Measurements from ENCODE around the gene NHLRC3.

Gene NHLRC3

DNA sequence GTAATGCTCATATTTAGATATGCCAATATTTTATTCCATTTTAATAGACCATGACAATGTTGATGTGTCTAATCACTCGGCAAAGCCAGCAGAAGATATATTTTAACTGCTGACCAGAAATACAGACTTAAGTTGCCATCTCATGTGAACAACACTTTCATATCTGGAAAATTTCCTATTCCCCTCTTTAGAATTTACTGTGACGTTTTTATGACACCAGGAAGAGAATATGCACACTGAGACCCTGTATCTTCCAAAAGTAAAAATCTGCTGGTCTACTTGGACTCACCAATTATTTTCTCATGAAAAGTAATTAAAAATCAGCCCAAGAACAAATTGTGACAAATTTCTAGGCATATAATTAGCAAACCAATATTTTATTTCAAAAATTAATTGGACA, 2.5 kb upstream of the NHLRC3 start:
- no peaks in the 10 kb centered on the region for H3K9me3 Mint-ChIP-seq
- no peaks in the 10 kb centered on the region for H3K27me3 Mint-ChIP-seq
- H3K27ac Mint-ChIP-seq, result peak overlapping the region; percentile 89
- H3K4me3 Mint-ChIP-seq, result peak overlapping the region; percentile 96
- peaks cover 50% of the 10 kb centered on the region for H3K4me1 Mint-ChIP-seq
- H3K36me3 Mint-ChIP-seq, result peaks cover 1% of the 10 kb centered on the region

DNA sequence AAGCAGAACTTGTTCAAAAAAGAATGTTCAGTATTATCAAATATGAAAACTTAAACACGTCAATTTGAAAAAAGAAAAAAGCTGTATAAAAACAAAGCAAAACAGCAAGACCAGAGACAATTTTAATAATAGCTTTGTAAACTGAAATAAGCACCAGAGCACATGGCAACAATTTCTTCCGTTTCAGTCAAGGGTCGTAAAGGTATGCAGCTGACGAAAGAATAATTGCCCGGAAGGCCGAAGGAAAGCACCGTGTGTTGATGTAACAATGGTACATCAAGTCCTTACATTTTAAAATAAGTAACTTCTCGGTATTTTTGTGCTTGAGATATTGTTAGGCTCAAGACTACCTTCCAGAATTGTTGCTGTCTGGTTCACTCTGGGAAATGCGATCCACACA, 2.0 kb upstream of the NHLRC3 start:
- Mint-ChIP-seq H3K36me3 (peaks cover 2% of the 10 kb centered on the region), H3K27ac (peak overlapping the region; percentile 89), H3K4me3 (peak overlapping the region; percentile 96), H3K4me1 (peaks cover 53% of the 10 kb centered on the region), H3K9me3 (no peaks in the 10 kb centered on the region), H3K27me3 (no peaks in the 10 kb centered on the region)

DNA sequence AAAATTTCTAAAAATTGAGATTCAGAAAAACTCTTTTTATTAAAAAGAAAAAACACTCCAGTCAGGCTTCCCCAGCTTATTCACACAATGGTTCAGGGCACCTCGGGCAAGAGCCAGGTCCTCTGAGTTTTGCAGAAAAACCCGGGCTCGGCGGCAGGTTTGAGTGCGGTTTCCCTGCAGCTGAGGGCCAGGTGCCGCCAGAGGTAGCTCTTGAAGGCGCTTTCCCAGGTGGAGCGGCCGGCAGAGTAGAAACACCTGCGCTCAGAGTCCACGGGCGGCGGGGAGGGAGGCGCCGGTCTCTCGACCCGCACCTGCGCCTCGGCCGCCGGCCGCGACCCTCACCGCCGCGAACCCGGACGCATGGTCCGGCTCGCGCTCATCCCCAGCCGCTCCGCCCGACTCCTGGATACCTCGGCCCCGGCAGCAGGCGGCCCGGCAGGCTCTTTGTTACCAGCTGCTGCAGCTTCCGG, 811 bp upstream of the NHLRC3 start:
- Mint-ChIP-seq H3K36me3 (peaks cover 2% of the 10 kb centered on the region), H3K4me3 (peak overlapping the region; percentile 96), H3K27me3 (no peaks in the 10 kb centered on the region), H3K9me3 (no peaks in the 10 kb centered on the region), H3K4me1 (peaks cover 48% of the 10 kb centered on the region), H3K27ac (peak overlapping the region; percentile 89)

DNA sequence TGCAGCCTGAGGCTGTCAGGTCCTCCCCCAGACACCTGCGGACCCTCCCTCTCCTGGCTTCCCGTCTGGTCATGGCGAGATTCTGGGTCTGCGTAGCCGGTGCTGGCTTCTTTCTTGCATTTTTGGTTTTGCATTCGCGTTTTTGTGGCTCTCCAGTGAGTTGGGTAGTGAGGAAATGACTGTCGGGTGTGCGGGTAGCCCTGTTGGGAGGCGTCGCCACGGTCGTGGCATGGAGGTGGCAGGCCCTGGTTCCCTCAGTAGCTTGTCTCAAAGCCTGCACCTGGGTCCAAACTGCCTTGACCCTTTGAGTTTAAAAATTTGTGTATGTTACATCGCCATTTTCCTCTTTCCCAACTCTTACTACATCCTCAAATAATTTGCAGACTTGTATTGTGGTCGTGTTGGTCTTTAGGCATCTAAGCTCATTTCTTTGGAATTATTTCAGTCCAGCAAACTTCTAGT, 344 bp downstream of the NHLRC3 start:
- H3K4me1 Mint-ChIP-seq, result peaks cover 40% of the 10 kb centered on the region
- peaks cover 2% of the 10 kb centered on the region for H3K36me3 Mint-ChIP-seq

DNA sequence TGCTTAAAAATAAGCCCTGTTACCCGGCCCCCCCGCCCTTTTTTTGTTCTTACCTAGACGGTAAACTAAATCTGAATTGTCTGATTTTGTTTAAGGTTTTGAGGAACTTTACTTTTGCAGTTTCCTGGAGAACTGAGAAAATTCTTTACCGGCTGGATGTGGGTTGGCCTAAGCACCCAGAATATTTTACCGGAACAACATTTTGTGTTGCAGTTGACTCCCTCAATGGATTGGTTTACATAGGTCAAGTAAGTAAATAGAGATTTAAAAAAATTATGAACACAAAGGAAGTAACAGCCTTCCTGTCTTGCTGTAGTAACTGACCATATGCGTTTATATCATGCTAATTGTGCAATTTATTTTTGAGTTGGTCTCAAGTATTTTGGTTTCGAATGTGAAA, 785 bp downstream of the NHLRC3 start:
- Mint-ChIP-seq H3K36me3 (peaks cover 2% of the 10 kb centered on the region), H3K4me1 (peaks cover 36% of the 10 kb centered on the region), H3K27me3 (no peaks in the 10 kb centered on the region), H3K9me3 (no peaks in the 10 kb centered on the region), H3K4me3 (peak overlapping the region; percentile 96), H3K27ac (peak overlapping the region; percentile 8)

More for the DNA sequence above, 344 bp downstream of the NHLRC3 start:
- peak overlapping the region; percentile 96 for H3K4me3 Mint-ChIP-seq
- peak overlapping the region; percentile 99 for H3K27ac Mint-ChIP-seq
- H3K9me3 Mint-ChIP-seq, result no peaks in the 10 kb centered on the region
- H3K27me3 Mint-ChIP-seq, result no peaks in the 10 kb centered on the region

DNA sequence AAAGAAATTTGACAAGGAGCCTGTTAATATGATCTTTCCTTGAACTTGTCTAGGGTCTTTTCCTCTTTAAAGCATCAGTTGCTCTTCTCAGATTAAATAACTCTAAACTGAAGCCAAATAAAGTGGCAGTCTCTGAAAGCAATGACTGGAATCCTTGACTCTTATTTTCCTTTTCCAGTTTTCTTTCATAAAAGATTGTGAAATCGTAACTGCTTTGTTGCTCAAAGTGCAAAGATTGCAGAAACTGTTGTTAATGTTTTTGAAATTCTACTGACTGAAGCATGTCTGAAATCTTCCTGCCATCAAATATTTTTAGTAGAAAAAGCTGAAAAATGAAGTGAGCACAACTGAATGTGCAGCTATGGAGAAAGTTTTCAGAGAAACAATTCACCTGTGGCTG, 1.9 kb downstream of the NHLRC3 start:
- H3K4me3 Mint-ChIP-seq, result peak overlapping the region; percentile 49
- no peaks in the 10 kb centered on the region for H3K9me3 Mint-ChIP-seq
- peaks cover 2% of the 10 kb centered on the region for H3K36me3 Mint-ChIP-seq
- peak overlapping the region; percentile 23 for H3K27ac Mint-ChIP-seq
- peaks cover 24% of the 10 kb centered on the region for H3K4me1 Mint-ChIP-seq
- no peaks in the 10 kb centered on the region for H3K27me3 Mint-ChIP-seq

DNA sequence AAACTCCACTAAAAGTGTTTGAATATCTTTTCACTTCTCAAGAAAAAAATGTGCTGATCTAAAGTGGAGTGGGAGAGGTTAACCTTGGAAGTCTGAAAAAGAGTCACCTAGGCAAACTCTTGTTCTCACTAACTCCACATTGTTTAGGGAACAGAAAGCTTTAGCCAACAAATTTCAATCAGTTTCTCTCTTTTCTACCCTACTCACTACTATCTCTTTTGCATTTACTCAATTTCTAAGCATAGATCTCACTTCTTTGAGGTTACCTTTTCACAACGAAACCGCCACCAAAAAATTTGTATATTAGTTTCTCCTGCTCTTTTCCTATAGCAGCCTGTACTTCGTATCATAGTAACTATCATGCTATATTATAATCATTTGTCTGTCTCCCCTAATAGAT, 6.3 kb downstream of the NHLRC3 start:
- Mint-ChIP-seq H3K27ac (no peak overlapping the region), H3K9me3 (no peaks in the 10 kb centered on the region), H3K4me3 (no peak overlapping the region), H3K4me1 (peaks cover 17% of the 10 kb centered on the region), H3K36me3 (peaks cover 4% of the 10 kb centered on the region), H3K27me3 (no peaks in the 10 kb centered on the region)

DNA sequence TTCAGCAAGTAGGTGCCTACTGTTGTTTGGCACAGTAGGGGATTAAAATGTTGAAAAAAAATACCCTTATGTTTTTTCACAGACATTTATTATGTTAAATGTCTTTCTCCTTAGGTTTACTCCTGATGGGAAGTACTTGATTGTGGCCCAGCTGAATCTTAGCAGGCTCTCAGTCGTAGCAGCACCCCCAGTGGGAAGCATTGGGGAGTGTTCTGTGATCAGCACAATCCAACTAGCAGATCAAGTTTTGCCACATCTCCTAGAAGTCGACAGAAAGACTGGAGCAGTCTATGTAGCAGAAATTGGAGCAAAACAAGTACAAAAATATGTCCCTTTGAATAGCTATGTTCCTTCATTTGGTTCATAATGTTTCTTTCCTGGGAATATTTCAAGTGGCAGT, 9.3 kb downstream of the NHLRC3 start:
- Mint-ChIP-seq H3K36me3 (peaks cover 2% of the 10 kb centered on the region), H3K27ac (no peak overlapping the region), H3K27me3 (no peaks in the 10 kb centered on the region), H3K4me3 (no peak overlapping the region), H3K4me1 (peaks cover 3% of the 10 kb centered on the region), H3K9me3 (no peaks in the 10 kb centered on the region)

DNA sequence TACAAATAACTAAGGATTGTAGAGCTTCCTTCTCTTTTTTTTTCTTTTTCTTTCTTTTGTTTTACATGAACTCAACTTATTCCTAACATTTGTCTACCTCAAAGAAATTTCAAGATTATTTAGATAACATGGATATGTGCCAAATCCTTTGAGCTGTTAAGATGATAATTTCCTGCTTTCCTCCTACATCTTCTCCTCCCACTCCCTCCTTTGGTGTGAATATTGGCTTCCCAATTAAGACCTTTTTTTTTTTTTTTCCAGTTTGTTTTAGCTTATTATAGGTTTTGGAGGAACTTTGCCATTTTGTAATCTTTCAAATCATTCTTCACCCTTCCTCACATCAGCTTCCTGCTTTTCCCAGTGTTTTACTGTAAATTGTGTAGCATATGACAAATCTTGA, 10.6 kb downstream of the NHLRC3 start:
- no peak overlapping the region for H3K4me3 Mint-ChIP-seq
- no peaks in the 10 kb centered on the region for H3K27me3 Mint-ChIP-seq
- no peak overlapping the region for H3K27ac Mint-ChIP-seq
- no peaks in the 10 kb centered on the region for H3K9me3 Mint-ChIP-seq
- peaks cover 2% of the 10 kb centered on the region for H3K36me3 Mint-ChIP-seq
- peaks cover 3% of the 10 kb centered on the region for H3K4me1 Mint-ChIP-seq

DNA sequence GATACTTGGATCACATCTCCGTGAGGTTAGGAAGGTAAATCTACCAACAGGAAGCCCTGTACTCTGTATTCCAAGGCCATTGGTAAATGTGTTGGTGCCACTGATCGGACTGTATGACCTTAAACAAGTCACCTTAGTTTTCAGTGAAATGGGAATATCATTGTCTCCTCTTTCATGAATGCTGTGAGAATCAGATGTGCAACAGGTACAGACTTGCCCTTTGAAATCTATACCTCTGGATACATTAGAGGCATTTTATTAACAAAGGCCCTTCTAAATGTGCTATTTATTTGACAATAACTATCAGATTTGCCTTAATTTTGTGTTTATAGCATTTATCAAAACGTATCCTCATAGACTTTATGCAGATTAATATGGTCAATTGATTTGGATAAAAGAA, 11.0 kb downstream of the NHLRC3 start:
- Mint-ChIP-seq H3K9me3 (no peaks in the 10 kb centered on the region), H3K36me3 (peaks cover 2% of the 10 kb centered on the region), H3K27me3 (no peaks in the 10 kb centered on the region), H3K4me3 (no peak overlapping the region), H3K4me1 (peaks cover 8% of the 10 kb centered on the region), H3K27ac (peak overlapping the region; percentile 32)

DNA sequence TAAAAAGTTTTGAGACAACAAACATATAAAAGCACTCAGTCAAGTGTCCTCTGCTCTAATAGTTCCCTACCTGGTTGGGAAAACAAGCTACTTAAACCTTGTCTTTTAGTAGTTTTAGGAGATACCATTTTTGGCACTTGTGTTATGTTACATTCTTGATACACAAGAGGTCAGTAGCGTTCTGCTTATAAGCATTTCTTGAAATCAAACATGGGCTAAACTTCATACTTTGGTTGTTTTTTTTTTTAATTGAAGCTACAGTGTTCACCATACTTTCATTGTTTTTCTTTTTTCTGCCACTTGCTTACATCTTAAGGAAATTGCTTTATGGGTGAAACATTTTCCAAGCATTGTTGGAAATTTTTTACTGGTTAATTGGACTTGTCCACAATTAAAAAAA, 12.9 kb downstream of the NHLRC3 start:
- Mint-ChIP-seq H3K27me3 (no peaks in the 10 kb centered on the region), H3K4me3 (no peak overlapping the region), H3K36me3 (peaks cover 5% of the 10 kb centered on the region), H3K9me3 (no peaks in the 10 kb centered on the region), H3K4me1 (peaks cover 10% of the 10 kb centered on the region), H3K27ac (no peak overlapping the region)

DNA sequence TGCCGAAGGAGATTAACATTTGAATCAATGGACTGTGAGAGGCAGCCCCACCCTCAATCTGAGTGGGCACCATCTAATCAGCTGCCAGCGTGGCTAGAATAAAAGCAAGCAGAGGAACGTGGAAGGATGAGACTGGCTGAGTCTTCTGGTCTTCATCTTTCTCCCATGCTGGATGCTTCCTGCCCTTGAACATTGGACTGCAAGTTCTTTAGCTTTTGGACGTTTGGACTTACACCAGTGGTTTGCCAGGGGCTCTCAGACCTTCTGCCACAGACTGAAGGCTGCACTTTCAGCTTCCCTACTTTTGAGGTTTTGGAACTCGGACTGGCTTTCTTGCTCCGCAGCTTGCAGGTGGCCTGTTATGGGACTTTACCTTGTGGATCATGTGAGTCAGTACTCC, 14.7 kb downstream of the NHLRC3 start:
- Mint-ChIP-seq H3K9me3 (no peaks in the 10 kb centered on the region), H3K27ac (no peak overlapping the region), H3K36me3 (peaks cover 5% of the 10 kb centered on the region), H3K4me3 (no peak overlapping the region), H3K27me3 (no peaks in the 10 kb centered on the region), H3K4me1 (peaks cover 20% of the 10 kb centered on the region)

DNA sequence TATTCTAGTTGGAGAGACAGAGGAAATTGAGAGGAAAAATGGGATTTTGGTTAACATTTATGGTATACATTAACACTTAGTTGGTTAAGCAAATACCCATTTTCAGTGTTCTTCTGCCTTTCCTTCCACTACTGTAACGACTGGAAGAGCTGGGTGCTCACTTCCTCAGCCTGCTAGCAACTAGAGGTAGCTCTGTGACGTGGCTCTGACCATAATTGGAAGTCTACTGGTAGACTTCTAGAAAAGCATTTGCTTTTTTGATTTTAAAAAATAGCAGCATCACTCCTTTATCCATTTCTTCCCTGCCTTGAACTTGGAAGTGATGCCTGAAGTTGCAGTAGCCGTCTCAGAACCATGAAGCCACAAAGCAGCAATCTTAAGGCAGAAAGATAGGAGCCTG, 15.9 kb downstream of the NHLRC3 start:
- Mint-ChIP-seq H3K27me3 (no peaks in the 10 kb centered on the region), H3K27ac (no peak overlapping the region), H3K36me3 (peaks cover 3% of the 10 kb centered on the region), H3K4me1 (peaks cover 28% of the 10 kb centered on the region), H3K9me3 (no peaks in the 10 kb centered on the region), H3K4me3 (no peak overlapping the region)

DNA sequence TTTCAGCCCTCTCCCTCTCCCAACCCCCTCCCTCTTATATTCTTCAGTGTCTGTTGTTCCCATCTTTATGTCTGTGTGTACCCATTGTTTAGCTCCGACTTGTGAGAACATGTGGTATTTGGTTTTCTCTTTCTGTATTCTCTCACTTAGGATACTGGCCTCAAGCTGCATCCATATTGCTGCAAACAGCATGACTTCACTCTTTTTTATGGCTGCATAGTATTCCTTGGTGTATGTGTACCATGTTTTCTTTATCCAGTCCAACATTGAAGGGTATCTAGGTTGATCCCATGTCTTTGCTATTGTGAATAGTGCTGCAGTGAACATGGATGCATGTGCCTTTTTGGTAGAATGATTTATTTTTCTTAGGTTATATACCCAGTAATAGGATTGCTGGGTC, 17.8 kb downstream of the NHLRC3 start:
- Mint-ChIP-seq H3K27ac (no peak overlapping the region), H3K27me3 (no peaks in the 10 kb centered on the region), H3K4me3 (no peak overlapping the region), H3K9me3 (no peaks in the 10 kb centered on the region), H3K36me3 (peaks cover 14% of the 10 kb centered on the region), H3K4me1 (peaks cover 36% of the 10 kb centered on the region)

DNA sequence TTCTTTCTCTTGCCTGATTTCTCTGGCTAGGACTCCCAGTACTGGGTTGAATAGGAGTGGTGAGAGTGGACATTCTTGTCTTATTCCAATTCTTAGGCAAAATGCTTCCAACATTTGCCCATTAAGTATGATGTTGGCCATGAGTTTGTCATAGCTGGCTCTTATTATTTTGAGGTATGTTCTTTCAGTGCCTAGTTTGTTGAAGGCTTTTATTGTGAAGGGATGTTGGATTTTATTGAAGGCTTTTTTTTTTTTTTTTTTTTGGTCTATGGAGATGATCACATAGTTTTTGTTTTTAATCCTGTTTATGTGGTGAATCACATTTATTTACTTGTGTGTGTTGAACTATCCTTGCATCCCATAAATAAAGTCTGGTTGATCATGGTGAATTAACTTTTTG, 19.8 kb downstream of the NHLRC3 start:
- Mint-ChIP-seq H3K9me3 (no peaks in the 10 kb centered on the region), H3K4me3 (no peak overlapping the region), H3K36me3 (peaks cover 16% of the 10 kb centered on the region), H3K4me1 (peaks cover 36% of the 10 kb centered on the region), H3K27ac (no peak overlapping the region), H3K27me3 (no peaks in the 10 kb centered on the region)

DNA sequence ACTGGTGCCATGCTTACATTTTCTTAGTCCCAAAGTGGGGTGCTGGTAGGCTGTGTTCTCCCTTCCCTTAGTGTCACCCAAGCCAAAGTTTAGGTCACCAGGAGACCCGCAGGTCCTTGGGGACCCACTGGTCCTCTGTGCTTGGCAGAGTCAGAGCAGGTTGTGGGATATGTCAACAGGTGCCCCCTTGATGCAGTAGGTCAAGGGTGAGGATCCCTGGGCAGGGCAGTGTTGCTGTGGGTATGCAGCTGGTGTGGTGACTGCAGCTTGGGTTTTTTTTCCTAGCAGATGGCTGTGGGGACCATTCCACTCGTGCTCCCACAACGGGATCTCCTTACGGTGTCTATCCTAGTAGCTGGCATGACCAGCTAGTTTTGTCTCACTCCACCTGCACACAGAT, 23.7 kb downstream of the NHLRC3 start:
- H3K27ac Mint-ChIP-seq, result no peak overlapping the region
- H3K4me3 Mint-ChIP-seq, result no peak overlapping the region
- peaks cover 5% of the 10 kb centered on the region for H3K9me3 Mint-ChIP-seq
- peaks cover 22% of the 10 kb centered on the region for H3K36me3 Mint-ChIP-seq
- peaks cover 26% of the 10 kb centered on the region for H3K4me1 Mint-ChIP-seq
- no peaks in the 10 kb centered on the region for H3K27me3 Mint-ChIP-seq

DNA sequence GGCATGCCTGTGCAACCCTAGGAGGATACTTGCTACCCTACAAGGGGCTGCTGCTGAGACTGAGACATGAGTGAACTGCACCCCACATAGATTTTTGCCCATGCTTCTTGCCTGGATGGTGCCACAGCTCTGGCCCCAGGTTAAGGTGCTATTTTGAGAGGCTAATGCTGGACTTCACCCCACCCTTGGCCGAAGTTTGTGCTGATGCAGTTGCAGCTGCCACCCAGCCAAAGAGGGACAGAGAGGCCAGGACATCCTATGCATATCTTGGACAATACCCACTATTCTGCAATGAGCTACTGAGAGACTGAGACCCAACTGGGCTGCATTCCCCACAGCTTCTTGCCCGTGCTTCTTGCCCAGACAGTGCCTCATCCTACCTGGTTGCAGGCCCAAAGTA, 34.6 kb downstream of the NHLRC3 start:
- H3K4me3 Mint-ChIP-seq, result no peak overlapping the region
- H3K9me3 Mint-ChIP-seq, result peaks cover 9% of the 10 kb centered on the region
- no peak overlapping the region for H3K27ac Mint-ChIP-seq
- no peaks in the 10 kb centered on the region for H3K36me3 Mint-ChIP-seq
- no peaks in the 10 kb centered on the region for H3K4me1 Mint-ChIP-seq
- peaks cover 35% of the 10 kb centered on the region for H3K27me3 Mint-ChIP-seq

All from activated naive CD4-positive, alpha-beta T cell treated with anti-CD3 and anti-CD28 coated beads, Interleukin-2, amount 50 U/mL, for 24 hours (primary cell).